Stimulated activated CD8-positive, alpha-beta memory T cell treated with anti-CD3 and anti-CD28 coated beads, Interleukin-12 subunit alpha, Interleukin-12 subunit beta, amount 100 ng/mL, for 4 hours (primary cell): ENCODE results near the gene CDH4.

Source experiments
- DNase-seq: peaks from one replicate; pipeline ENCODE4 v3.0.0-alpha.2; 2020; ENCODE audit warnings: low read depth

CDH4 gene

DNA sequence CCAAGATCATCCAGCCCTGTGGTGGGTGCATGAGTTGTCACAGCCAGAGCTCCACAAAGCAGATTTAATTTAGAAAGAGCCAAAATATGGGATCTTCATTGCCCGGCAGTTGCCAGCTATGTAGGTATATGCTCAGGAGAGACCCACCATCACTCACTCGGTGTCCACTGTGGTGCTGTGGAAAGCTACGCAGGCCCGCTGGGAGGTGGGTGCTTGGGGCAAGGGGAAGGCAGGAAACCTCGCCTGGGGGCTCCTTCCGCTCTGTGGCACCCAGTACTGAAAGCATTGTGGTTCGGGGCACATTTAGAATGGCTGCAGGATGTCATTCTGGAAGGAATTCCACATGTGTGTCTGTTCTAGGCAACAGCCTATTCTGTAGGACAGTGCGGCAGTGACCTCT lies 553.7 kb downstream of the CDH4 start:
- no peak for DNase-seq

DNA sequence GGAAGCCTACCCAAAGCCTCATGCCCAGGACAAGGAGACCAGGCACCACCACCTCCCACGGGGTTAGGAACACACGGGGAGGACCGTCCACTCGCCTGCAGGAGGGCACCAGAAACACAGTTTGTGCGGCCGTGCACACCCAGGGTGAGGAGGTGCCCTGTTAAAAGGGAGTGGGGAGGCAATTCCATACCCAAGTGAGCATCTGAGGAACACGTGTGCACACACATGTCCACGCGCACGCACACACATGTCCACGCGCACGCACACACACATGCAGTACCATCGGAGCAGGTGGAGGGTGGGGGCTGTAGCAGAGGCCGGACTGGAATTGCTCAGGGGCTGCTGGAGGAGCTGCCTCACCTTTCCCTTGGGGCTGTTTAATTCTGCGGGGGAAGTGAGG lies 554.3 kb downstream of the CDH4 start:
- no peak for DNase-seq

DNA sequence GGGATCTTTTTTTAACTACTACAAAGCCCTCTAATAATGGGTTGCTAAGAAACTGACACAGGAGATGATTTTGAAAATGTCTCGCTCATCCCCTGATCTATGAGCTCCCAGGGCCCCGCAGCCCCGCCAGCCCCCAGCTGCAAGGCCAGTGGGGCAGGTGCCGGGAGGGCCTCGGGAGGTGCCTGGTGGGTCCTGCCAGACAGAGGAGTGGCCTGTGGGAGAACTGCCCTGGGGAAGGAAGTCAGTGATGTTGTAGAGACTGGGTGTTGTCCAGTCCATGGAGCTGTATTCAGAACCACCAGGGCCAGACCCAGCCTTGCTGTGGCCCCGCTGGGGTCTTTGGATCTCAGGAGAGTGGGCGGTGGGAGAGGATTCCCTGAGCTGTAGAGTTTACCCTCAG lies 554.9 kb downstream of the CDH4 start:
- DNase-seq, result no peak

DNA sequence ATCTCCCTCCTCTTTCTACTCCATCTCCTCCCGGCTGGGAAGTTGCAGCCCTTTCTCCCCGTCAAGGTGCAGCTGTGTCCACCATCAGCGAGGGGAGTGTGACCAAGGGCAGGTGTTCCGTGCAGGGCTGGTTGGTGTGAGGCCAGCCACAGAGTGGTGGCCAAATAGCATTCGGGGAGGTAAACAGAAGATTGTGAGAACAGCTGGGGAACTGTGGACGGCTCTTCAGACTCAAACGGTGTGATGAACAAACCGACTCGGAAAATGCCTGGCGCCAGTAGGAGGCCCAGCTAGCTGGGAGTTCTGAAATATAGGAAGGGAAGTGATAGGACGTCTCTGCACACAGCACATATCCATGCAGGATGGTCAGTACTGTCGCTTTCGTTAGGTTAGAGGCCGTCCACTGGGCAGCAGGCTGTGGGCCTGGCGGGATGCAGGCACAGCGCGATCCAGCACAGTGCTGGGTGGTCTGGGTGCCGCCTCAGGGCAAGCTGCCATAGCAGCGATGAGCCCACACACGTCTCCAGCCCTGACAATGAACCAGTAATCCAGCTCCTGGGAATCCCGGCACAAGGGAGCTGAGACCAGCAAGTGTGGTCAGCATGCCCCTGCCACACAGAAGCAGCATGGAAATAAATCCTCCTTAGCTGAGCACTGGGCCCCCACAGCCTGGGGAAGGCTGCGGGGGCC lies 555.6 kb downstream of the CDH4 start:
- DNase-seq, result no peak

DNA sequence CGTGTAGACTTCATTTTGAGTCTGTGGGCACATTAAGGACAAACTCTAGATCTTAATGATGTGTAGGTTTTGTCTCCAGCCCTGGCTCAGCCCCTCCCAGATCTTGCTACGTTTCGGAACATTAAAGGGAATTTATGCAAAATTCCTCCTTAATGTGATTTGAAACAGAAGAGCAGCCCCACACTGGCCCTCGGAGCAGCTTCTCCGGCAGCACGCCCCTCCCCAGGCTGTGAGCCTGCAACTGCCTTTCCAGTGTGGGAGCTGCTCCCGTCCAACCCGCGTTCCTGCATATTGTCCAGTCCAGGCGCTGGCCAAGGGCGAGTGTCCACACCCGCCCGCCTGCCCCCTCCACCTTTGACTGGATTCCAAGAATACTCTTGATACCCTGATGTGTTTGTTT lies 556.4 kb downstream of the CDH4 start:
- no peak for DNase-seq

DNA sequence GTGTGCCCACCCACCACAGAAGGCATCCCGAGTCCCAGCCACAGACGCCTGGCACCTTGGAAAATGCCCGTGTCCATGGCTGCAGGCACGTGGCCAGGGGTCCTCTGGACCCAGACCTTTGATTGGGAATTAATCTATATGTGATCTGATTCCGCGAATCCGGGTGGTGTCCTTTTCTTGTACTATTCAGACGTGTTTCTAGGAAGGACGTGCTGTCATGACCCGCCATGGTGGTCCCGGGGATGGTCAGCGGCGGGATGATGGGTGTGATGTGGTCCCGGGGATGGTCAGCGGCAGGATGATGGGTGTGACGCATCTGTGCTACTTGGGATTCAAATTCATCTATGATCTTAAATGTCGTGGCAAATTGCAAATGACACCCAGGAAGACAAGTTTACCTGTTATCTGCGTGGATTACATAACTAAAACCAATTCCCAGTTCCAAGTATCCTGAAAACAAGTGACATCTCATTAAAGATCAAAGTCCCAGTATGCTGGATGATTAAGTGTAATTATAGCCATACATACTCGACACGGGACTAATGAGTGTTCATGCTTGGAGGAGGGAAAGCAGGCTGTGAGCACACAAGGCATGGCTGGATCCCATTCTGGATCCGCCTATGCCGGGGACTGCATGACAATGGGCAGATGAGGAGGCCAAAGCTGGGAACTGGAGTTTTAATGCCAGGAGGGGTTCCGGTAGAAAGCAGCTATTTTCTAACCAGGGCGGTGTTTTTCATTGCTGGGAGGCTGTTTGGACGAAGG lies 557.1 kb downstream of the CDH4 start:
- DNase-seq, result no peak

DNA sequence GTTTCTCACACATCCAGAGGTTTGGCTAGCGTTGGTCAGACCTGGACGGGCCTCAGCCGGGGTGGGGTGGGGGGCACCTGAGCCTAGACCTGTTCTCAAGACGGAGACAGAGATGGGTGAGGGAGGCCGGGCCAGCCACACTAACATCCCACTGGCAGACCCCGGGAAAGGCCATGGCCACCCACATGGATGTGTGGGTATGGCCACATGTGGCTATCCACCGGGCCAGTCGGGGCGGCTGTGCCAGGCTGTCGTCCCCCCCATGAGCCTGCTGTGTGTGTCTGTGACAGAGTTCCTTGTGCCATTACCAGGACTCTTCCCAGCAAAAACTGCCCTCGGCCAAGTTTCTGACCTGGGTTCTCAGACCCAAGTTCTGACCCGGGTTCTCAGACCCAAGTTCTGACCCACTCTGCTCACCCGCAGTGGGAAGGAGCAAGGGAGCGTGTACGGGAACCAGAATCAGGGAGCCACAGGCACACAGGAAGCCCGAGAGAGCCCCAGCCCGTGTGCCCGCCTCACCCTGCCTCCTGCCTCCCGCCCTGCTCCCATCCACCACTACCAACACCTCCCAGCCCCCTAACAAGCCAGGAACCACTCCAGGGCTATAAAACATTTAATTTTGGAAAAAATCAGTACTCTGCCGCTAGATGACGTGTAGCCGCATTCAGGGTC lies 558.1 kb downstream of the CDH4 start:
- no peak for DNase-seq

DNA sequence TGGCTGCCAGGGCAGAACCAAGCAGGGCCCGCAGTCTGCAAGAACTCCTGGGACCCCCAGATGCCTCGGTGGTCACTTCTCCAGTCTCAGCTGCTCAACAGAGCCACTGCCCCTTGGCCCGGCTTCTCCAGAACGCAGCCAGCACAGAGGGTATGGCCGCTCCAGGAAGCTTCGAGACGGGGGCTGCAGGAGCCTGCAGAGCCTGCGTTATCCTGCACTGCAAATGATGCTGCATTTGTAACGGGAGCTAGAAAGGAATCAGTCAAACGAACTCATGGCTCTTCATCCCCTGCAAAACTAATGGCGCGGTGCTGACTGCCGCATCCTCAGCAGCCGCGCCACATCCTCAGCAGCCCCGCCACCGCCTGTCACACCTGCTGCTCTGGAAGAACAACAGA lies 558.7 kb downstream of the CDH4 start:
- no peak for DNase-seq

DNA sequence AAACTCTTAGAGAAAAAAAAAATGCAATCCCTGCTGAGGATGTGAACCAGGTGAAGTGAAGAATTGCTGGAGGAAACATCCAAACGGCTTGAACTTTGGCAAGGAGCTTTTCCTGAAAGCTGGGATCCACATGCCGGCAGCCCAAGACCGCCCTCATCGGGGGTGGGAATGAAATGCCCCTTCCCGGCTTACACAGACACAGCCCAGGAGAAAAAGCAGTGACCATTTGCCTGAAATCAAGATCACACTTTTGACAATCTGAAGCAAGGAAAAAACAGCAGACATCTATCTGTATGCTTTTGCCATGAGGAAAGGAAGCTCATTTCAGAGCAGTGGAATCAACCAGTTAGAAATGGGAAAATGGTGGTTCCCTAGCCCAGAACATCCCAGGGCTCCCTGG lies 559.1 kb downstream of the CDH4 start:
- no peak for DNase-seq

DNA sequence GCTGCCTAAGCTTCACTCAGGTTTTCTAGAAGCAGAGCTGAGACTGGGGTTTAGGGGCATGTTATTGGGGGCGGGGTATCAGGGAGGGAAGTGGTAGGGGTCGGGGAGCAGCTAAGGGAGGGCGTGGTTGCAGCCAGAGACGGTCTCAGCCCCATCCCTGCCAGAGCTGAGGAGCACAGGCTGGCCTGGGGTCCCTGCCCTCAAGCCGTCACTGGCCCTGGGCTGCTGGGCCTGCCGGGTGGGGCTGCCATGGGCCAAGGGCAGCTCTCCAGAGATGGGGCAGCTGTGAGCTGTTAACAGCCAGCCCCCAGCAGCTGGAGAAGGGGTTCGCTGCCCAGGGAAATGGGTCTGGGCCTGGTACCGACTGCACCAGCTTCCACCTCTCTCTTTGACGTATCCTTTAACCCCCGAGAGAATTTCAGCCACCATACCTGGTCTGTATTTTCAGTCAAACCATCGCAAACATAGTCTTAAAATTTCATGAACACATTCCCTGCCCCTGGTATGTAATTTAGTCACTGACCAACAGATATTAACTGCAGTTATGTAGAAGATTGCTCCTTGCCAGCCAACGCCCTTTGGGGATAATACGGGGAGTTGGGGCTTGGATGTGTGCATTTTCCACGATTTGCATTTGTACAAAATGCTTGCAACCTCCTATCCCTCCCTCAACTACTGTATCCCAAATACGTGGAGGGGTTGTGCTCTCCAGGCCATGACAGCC lies 560.2 kb downstream of the CDH4 start:
- DNase-seq, result no peak

DNA sequence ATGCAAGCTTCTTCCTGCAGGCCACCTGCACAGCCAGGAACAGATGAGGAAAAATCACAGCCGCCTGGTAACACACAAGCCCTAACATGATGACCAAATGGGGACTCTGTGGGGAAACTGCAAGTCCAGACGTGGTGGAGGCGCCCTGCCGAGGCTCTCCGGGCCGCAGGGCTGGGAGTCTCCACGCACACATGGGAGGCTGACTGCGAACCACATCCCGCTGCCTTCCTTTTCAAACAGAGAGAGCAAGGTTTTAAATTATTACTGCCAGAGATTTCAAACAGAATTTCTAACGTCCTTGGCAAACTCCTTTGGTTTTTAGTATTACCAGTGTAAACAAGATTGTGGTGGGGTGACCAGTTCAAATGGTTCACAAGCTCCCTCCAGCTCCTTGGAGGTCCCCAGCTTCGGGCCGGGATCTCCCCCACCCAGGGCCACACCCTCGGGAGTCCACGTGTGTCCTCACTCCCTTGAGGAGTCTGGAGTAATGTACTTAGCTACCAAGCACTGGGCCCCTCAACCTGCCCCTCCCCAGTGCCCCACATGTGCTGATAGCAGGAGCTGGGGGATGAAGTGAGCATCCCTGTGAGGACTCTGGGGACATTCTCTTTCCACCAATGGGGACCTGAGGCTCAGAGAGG lies 560.9 kb downstream of the CDH4 start:
- no peak for DNase-seq

DNA sequence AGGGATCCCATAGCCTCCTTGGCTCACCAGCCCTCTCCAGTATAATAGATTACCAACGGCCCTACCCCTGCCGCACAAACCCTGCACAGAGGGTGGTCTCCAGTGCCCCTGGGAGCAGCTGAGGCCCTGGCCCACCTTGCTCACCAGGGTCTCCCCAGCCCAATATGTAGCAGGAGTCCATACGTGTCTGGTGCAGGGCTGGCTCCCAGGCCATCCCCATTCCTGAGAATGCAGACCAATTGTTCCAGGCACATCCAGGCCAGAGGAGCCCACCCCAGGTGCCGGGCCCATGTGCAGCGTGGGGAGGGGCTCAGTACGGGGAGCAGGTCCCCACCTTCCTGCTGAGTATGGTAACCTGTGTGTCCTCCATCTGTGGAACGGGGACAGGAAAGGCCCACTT lies 561.7 kb downstream of the CDH4 start:
- DNase-seq, result no peak

DNA sequence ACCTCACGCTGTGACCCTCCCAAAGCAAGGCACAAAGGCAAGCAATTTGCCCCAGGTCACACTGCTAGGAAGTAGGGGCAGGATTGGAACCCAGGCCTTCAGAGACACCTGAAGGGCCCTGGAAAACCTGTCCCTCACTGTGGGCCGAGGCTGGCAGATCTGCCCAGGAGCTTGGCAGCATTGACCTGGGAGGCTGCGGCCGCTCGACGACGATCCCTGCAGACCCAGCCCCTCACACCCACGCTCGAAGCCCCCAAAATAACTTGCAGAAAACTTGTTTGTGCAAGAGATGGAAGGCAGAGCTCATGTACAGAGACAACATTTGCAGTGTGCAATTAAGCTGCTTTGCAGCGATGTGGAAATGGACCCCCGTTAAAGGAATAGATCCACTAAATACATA lies 562.2 kb downstream of the CDH4 start:
- no peak for DNase-seq

DNA sequence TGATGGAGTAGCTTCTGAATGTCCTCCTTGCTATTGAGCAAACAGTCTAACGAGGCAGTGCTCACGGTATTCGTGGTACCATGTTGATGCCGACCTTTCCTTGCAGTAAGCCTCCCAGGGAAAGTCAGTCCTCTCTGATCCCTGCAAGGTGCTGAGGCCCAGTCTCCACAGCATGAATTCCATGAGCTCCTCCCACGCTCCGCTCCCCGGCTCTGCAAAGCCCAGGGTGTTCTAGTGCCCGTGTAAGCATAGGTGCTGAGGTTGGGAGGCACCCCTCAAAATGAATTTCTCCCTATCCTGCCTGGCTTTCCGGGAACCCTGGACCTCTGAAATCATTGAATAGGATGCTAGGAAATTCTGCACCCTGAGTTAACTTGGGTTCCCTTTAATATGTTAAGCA lies 562.7 kb downstream of the CDH4 start:
- DNase-seq, result no peak

DNA sequence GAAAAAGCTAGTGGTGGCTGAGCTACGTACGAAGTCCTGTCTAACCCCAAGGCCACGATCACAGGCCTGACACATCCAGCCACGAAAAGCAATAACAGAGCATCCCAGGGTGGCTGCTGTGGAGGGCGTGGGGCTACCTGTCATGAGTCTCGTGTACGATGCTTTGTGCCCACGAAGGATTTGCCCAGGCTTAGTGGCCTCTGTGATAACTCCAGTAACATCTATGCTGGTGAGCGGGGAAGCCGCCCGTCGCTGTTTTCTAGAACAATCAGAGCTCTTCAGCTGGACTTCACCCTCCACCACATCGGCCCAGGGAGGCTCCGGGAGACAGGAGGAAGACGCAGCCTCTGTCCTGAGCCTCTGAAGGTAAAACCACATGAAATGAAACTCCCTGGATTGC lies 563.1 kb downstream of the CDH4 start:
- no peak for DNase-seq

DNA sequence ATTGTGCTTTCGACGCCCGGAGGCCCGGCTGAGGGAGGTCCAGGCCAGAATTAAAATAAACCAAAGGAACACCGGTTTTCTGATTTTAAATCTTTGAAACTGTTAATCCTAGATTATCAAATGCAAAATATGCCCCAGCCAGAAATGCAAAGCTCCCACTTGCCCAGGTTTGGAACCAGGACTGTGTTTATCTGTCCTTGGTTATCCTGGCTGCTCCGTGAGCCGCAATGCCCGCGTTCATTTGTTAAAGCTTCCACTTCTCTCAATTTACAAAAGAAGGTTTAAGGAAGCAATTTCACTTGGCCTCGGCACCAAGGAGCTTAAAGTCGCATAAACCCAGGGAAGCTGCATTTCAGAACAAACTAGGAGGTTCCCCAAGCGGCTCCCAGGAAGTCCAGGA lies 563.6 kb downstream of the CDH4 start:
- no peak for DNase-seq

DNA sequence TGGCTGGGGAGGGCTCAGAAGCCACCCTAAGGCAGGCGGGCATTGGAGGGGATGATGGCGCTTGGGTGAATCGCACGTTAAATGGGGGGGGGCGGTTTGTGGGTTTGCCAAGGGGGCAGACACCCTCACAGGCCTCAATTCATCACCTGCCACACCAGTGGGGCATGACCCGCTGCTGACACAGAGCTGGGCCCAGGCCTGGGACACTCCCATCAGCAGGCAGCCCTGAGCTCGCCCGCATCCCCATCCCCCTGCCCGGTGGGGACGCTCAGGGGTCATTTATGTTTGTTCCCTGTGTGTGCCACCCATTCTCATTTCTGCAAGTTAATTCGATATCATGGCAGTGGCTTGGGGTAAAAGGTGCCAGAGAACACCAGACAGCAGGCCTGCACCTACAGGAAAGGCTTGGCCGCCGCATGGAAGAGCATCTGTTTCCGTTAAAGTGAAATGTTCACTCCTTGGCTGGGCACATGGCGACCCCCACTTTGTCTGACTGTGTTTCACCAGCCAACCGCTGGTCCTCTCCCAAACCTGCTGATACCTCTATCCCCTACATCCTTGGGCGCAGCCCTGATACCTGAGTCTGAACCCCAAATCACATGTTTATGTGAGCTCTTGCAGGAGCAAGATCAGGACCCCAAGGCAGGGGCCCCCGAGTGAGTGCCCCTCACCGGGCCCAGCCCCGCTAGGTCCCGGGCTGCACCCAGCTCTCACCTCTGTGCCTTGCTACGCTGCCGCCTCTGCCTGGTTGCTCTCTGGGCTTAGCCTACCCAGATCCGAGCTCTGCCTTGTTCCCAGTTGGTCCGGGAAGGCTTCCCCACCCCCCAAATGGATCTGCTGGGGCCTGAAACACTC lies 564.8 kb downstream of the CDH4 start:
- no peak for DNase-seq

DNA sequence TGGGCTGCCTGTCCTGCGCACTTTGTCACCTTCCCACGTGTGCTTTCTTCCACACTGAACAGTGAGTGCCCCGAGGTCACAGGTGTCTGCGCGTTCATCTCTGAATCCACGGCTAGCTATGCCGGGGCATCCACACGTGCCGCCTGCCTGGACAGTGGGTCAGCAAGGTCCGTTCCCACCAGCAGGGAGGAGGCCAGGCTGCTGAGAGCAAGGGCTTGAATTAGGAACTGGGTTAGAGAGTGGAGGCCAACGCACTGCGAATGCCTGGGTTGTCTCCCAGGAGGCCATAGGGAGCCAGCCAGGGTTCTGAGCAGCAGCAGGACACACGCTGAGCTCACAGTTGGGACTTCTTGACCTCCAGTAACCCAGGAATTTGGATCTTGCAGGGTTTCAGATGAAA lies 565.5 kb downstream of the CDH4 start:
- no peak for DNase-seq

DNA sequence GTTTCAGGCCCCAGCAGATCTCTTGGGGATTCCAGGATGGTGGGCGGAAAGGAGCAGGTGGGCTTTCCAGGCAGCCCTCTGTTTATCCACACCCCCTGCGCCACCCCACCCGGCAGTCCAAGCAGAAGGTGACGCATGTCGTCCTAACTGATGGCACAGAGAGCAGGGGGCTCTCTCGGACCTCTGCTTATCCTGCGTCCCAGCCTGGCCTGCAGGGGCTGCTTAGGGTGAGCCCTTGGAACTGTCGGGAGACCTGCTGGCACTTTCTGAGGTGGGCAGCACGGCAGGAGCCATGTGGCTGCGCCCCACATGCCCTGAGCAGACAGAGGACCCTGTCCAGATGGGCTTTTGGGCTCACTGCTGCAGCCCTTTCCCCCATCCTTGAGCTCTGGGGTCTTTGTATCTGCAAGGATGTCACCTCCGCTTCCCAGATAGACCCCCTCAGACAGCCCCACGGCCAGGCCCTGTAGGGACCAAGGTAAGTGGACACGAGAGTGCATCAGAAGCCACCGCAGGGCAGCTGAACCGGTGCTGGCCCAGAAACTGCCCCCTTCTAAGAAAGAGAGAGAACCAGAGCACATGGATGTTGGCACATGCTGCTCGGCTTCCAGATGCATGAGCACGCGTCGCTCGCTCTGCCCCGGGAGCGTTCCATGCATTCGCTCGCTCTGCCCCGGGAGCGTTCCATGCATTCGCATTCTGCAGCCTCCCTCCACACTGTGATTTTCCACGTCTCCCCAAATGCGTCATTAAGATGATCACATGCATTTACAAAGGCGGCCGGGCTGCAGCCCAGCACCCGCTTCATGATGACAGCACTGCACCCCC lies 566.9 kb downstream of the CDH4 start:
- DNase-seq, result no peak

DNA sequence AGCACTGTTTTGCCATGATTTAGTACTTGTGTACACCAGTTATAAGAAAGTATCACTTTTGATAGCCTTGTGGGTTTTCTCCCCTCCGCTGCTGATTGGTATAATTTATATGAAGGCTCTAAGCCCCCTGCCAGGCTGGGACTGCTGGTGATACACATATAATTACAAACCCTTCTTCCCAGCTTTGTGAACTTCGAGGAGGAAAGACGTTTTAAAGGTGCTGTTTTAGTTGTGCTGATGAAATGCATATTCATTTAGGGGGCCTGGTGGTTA lies 567.4 kb downstream of the CDH4 start:
- no peak for DNase-seq
